ENCODE data around the gene TPCN1. TPM values are rescaled to one million over a fixed set of nuclear protein-coding genes. Genes with fewer than 3 reads are reported as not detected.

The TPCN1 gene
- total RNA-seq, 1 experiment from 2014 or later = 32.7 TPM

- ChIA-PET CTCF (no interaction called here), POLR2A (no interaction called here)
- TF ChIP-seq, protein P1, sequence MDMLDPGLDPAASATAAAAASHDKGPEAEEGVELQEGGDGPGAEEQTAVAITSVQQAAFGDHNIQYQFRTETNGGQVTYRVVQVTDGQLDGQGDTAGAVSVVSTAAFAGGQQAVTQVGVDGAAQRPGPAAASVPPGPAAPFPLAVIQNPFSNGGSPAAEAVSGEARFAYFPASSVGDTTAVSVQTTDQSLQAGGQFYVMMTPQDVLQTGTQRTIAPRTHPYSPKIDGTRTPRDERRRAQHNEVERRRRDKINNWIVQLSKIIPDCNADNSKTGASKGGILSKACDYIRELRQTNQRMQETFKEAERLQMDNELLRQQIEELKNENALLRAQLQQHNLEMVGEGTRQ (CRISPR knock-in tag; IDR thresholded peaks at IDR 0.05) = no peak
- TF ChIP-seq, protein P2, sequence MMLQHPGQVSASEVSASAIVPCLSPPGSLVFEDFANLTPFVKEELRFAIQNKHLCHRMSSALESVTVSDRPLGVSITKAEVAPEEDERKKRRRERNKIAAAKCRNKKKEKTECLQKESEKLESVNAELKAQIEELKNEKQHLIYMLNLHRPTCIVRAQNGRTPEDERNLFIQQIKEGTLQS (CRISPR knock-in tag; conservative IDR thresholded peaks at IDR 0.05) = no peak
- TF ChIP-seq, protein P3, sequence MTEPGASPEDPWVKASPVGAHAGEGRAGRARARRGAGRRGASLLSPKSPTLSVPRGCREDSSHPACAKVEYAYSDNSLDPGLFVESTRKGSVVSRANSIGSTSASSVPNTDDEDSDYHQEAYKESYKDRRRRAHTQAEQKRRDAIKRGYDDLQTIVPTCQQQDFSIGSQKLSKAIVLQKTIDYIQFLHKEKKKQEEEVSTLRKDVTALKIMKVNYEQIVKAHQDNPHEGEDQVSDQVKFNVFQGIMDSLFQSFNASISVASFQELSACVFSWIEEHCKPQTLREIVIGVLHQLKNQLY (CRISPR knock-in tag; IDR thresholded peaks at IDR 0.05) = no peak
- TF ChIP-seq, protein P4, sequence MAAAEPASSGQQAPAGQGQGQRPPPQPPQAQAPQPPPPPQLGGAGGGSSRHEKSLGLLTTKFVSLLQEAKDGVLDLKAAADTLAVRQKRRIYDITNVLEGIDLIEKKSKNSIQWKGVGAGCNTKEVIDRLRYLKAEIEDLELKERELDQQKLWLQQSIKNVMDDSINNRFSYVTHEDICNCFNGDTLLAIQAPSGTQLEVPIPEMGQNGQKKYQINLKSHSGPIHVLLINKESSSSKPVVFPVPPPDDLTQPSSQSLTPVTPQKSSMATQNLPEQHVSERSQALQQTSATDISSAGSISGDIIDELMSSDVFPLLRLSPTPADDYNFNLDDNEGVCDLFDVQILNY (CRISPR knock-in tag; IDR thresholded peaks at IDR 0.05) = no peak
- TF ChIP-seq TEAD1 (CRISPR knock-in tag; IDR thresholded peaks at IDR 0.05) (no peak), AR (CRISPR knock-in tag; IDR thresholded peaks at IDR 0.05) (no peak)
- Mint-ChIP-seq H3K4me3 (no peak overlapping the region), H3K27me3 (ENCODE audit: low read depth) (no peaks in the 10 kb centered on the region), H3K27ac (no peak overlapping the region), H3K9me3 (peaks cover 6% of the 10 kb centered on the region), H3K36me3 (peaks cover 6% of the 10 kb centered on the region), H3K4me1 (peaks cover under 1% of the 10 kb centered on the region; the same call in 1 of the 2 replicates)
- no peak for DNase-seq (ENCODE audit: low spot score)
- no peak for ATAC-seq
Observed at GRCh38 chr12:113202300-113203075, 18.8 kb upstream of the TPCN1 start.

DNA sequence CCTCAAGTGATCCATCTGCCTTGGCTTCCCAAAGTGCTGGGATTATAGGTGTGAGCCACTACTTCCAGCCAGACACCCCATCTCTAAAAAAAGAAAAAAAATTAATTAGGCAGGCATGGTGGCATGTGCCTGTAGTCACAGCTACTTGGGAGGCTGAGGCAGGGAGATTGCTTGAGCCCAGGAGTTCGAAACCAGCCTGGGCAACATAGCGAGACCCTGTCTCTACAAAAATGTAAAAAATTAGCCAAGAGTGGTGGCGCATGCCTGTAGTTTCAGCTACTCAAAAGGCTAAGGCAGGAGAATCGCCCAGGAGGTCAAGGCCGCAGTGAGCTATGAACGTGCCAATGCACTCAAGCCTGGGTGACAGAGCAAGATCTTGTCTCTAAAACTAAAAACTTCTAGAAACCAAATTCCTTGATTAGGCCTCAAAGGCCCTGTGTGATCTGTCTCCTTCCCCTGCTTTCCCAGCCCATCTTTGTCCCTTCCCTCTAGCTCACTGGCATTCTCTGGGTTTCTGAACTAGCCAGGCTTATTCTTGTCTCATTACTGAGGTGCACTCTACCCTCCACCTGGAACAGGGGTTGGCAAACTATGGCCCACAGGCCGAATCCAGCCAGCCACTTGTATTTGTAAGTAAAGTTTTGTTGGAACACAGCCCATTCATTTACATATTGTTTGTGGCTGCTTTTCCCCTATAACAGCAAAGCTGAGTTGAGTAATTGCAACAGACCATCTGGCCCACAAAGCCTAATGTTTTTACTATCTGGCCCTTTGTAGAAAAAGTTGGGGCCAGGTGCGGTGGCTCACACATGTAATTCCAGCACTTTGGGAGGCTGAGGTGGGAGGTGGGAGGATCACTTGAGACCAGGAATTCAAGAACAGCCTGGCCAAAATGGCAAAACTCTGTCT is 17.2 kb upstream of the TPCN1 start:
- Mint-ChIP-seq H3K27me3 (ENCODE audit: low read depth) (no peaks in the 10 kb centered on the region; the same call in 1 of the 2 replicates), H3K4me3 (no peak overlapping the region), H3K36me3 (peaks cover 6% of the 10 kb centered on the region), H3K4me1 (peaks cover 7% of the 10 kb centered on the region), H3K27ac (peak overlapping the region; percentile 48; the same call in 1 of the 2 replicates), H3K9me3 (peaks cover 6% of the 10 kb centered on the region)
- POLR2A ChIA-PET = interaction anchor here (0.5 kb wide), 2 partner anchors 14 to 343 kb away, joined by 3 to 6 read pairs; no protein-coding TSS in a partner anchor
- DNase-seq (ENCODE audit: low spot score) (no peak), ATAC-seq (no peak)
- TF ChIP-seq ZNF138 (CRISPR knock-in tag; conservative IDR thresholded peaks at IDR 0.05) = no peak
- 0 out of 2 replicates have a peak, but pooled peaks have one; percentile 23 for TF ChIP-seq ZNF121 (CRISPR knock-in tag; IDR thresholded peaks at IDR 0.05)
- CTCF ChIA-PET = interaction anchor here (0.7 to 1.2 kb wide), 2 partner anchors 29 to 634 kb away, joined by 3 read pairs; no protein-coding TSS in a partner anchor

DNA sequence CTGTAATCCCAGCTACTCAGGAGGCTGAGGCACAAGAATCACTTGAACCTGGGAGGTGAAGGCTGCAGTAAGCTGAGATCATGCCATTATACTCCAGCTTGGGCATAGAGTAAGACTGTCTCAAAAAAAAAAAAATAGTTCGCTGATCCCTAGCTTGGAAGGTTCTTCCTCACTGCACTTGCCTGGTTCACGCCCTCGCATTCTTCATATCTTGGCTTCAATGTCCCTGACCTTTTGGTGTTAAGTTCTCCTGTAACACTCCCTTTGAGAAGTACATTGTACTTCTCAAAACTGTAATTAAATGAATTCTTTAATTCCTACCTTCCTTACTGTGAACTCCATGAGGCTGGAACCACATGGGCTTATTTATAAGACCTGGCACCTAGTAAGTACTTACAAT is 16.5 kb upstream of the TPCN1 start:
- DNase-seq (ENCODE audit: low spot score) (no peak), ATAC-seq (no peak)
- ChIA-PET POLR2A (interaction anchor here (0.5 kb wide), 1 partner anchor 343 kb away, joined by 3 read pairs; no protein-coding TSS in a partner anchor), CTCF (no interaction called here)
- no peak overlapping the region for H3K27ac Mint-ChIP-seq
- H3K4me3 Mint-ChIP-seq = no peak overlapping the region
- peaks cover 6% of the 10 kb centered on the region for H3K9me3 Mint-ChIP-seq
- H3K27me3 Mint-ChIP-seq (ENCODE audit: low read depth) = no peaks in the 10 kb centered on the region; the same call in 1 of the 2 replicates
- H3K36me3 Mint-ChIP-seq = peaks cover 6% of the 10 kb centered on the region
- peaks cover 7% of the 10 kb centered on the region for H3K4me1 Mint-ChIP-seq
- TF ChIP-seq, protein P5, sequence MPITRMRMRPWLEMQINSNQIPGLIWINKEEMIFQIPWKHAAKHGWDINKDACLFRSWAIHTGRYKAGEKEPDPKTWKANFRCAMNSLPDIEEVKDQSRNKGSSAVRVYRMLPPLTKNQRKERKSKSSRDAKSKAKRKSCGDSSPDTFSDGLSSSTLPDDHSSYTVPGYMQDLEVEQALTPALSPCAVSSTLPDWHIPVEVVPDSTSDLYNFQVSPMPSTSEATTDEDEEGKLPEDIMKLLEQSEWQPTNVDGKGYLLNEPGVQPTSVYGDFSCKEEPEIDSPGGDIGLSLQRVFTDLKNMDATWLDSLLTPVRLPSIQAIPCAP (CRISPR knock-in tag; IDR thresholded peaks at IDR 0.05) = no peak
- TF ChIP-seq ZNF138 (CRISPR knock-in tag; conservative IDR thresholded peaks at IDR 0.05) (no peak), ATF1 (CRISPR knock-in tag; IDR thresholded peaks at IDR 0.05) (no peak), NR1H2 (CRISPR knock-in tag; IDR thresholded peaks at IDR 0.05) (no peak), NR2C2 (CRISPR knock-in tag; IDR thresholded peaks at IDR 0.05) (no peak), ZNF219 (CRISPR knock-in tag; IDR thresholded peaks at IDR 0.05; ENCODE audit: borderline replicate concordance) (no peak), SOX15 (CRISPR knock-in tag; IDR thresholded peaks at IDR 0.05) (no peak), TCF7 (CRISPR knock-in tag; IDR thresholded peaks at IDR 0.05; ENCODE audit: low read depth) (no peak), GTF2I (CRISPR knock-in tag; conservative IDR thresholded peaks at IDR 0.05) (no peak), SMAD3 (CRISPR knock-in tag; IDR thresholded peaks at IDR 0.05; ENCODE audit: borderline replicate concordance) (no peak), CREM (CRISPR knock-in tag; IDR thresholded peaks at IDR 0.05) (no peak), TEAD1 (CRISPR knock-in tag; IDR thresholded peaks at IDR 0.05) (no peak)
